ENCODE data around the gene LSAMP. TPM values are rescaled to one million over a fixed set of nuclear protein-coding genes. Genes with fewer than 3 reads are reported as not detected.

The LSAMP gene
- total RNA-seq, 2 experiments from 2014 or later = not detected

GRCh38 chr3:116350119-116350733 lies 95.1 kb downstream of the LSAMP start:
- ATAC-seq (no peak), DNase-seq (no peak)
- ChIA-PET CTCF (no interaction called here), POLR2A (no interaction called here)
- Mint-ChIP-seq H3K4me1 (ENCODE audit: low read depth) (no peaks in the 10 kb centered on the region), H3K27me3 (no peaks in the 10 kb centered on the region), H3K4me3 (no peak overlapping the region), H3K27ac (no peak overlapping the region), H3K9me3 (no peaks in the 10 kb centered on the region), H3K36me3 (ENCODE audit: low read depth) (no peaks in the 10 kb centered on the region)
- intact Hi-C loops (cut with micrococcal nuclease) = no loop called here
- TF ChIP-seq CTCF (IDR thresholded peaks at IDR 0.05) = no peak

GRCh38 chr3:116348216-116348615 lies 97.1 kb downstream of the LSAMP start:
- no peaks in the 10 kb centered on the region for H3K27me3 Mint-ChIP-seq
- CTCF ChIA-PET = no interaction called here

GRCh38 chr3:116342499-116342898 lies 102.8 kb downstream of the LSAMP start:
- ChIA-PET POLR2A (no interaction called here), CTCF (no interaction called here)
- no peak overlapping the region for H3K27ac Mint-ChIP-seq
- no peak for ATAC-seq
- H3K36me3 Mint-ChIP-seq (ENCODE audit: low read depth) = no peaks in the 10 kb centered on the region
- no peaks in the 10 kb centered on the region for H3K9me3 Mint-ChIP-seq
- DNase-seq = no peak
- no peak for TF ChIP-seq CTCF (IDR thresholded peaks at IDR 0.05)
- H3K4me1 Mint-ChIP-seq (ENCODE audit: low read depth) = no peaks in the 10 kb centered on the region
- intact Hi-C loops (cut with micrococcal nuclease) = no loop called here
- H3K27me3 Mint-ChIP-seq = no peaks in the 10 kb centered on the region
- H3K4me3 Mint-ChIP-seq = no peak overlapping the region

More at GRCh38 chr3:116348216-116348615, 97.1 kb downstream of the LSAMP start:
- Mint-ChIP-seq H3K4me1 (ENCODE audit: low read depth) (no peaks in the 10 kb centered on the region), H3K9me3 (no peaks in the 10 kb centered on the region), H3K27ac (no peak overlapping the region), H3K36me3 (ENCODE audit: low read depth) (no peaks in the 10 kb centered on the region), H3K4me3 (no peak overlapping the region)
- ATAC-seq = no peak
- POLR2A ChIA-PET = no interaction called here
- no peak for DNase-seq
- intact Hi-C loops (cut with micrococcal nuclease) = no loop called here
- TF ChIP-seq CTCF (IDR thresholded peaks at IDR 0.05) = no peak

GRCh38 chr3:116341899-116342298 lies 103.4 kb downstream of the LSAMP start:
- DNase-seq (no peak), ATAC-seq (no peak)
- POLR2A ChIA-PET = no interaction called here
- no peak overlapping the region for H3K4me3 Mint-ChIP-seq
- CTCF ChIA-PET = no interaction called here
- no peaks in the 10 kb centered on the region for H3K36me3 Mint-ChIP-seq (ENCODE audit: low read depth)
- intact Hi-C loops (cut with micrococcal nuclease) = no loop called here
- TF ChIP-seq CTCF (IDR thresholded peaks at IDR 0.05) = no peak
- H3K27me3 Mint-ChIP-seq = no peaks in the 10 kb centered on the region
- H3K4me1 Mint-ChIP-seq (ENCODE audit: low read depth) = no peaks in the 10 kb centered on the region
- H3K9me3 Mint-ChIP-seq = no peaks in the 10 kb centered on the region
- H3K27ac Mint-ChIP-seq = no peak overlapping the region

- no peak overlapping the region for H3K4me3 Mint-ChIP-seq
- ATAC-seq (no peak), DNase-seq (no peak)
- ChIA-PET POLR2A (no interaction called here), CTCF (no interaction called here)
- H3K27me3 Mint-ChIP-seq = no peaks in the 10 kb centered on the region
- H3K27ac Mint-ChIP-seq = no peak overlapping the region
- H3K9me3 Mint-ChIP-seq = no peaks in the 10 kb centered on the region
- H3K36me3 Mint-ChIP-seq (ENCODE audit: low read depth) = no peaks in the 10 kb centered on the region
- intact Hi-C loops (cut with micrococcal nuclease) = no loop called here
- H3K4me1 Mint-ChIP-seq (ENCODE audit: low read depth) = no peaks in the 10 kb centered on the region
- no peak for TF ChIP-seq CTCF (IDR thresholded peaks at IDR 0.05)
Observed at GRCh38 chr3:116341381-116341780, 103.9 kb downstream of the LSAMP start.

Data from activated CD8-positive, alpha-beta T cell treated with anti-CD3 and anti-CD28 coated beads for 36 hours (primary cell).